Measurements from ENCODE around the gene ADD3. TPM values are rescaled to one million over a fixed set of nuclear protein-coding genes. Genes with fewer than 3 reads are reported as not detected.

The ADD3 gene
- total RNA-seq, 1 experiment from 2014 or later = 59.9 TPM

DNA sequence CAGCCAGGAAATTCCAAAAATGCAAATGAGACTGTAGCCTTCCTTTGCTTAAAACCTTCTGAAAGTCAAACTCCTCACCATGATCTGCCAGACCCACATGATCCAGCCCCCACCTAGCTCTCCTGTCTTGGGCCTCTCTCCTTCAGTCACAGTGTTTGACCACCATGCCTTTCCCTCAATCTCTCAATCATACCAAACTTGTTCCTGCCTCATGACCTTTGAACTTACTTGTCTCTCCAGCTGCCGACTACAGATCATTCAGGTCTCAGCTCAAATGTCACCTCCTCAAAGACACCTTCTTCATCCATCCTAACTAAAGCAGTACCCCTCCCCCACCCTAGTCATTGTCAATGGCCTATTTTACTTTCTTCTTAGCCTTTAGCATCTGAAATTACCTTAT is 9.3 kb upstream of the ADD3 start:
- no peak overlapping the region for H3K27ac Mint-ChIP-seq
- H3K4me1 ChIP-seq (ENCODE audit: insufficient read depth, low read length) = no peaks in the 10 kb centered on the region; the same call in 1 of the 2 replicates
- H3K4me2 ChIP-seq (ENCODE audit: insufficient read depth, insufficient read length, low read length) = no peak overlapping the region
- H2BK12ac ChIP-seq (ENCODE audit: insufficient read length, low read depth, low read length) = no peak overlapping the region
- no peak overlapping the region for H2AK5ac ChIP-seq (ENCODE audit: insufficient read length, low read length)
- H4K8ac ChIP-seq (replicated peaks; ENCODE audit: insufficient read length, low read depth, low read length) = no peak overlapping the region
- no peak overlapping the region for H3K4me3 Mint-ChIP-seq
- H3K18ac ChIP-seq (ENCODE audit: insufficient read length, low read depth, low read length) = no peak overlapping the region
- no peaks in the 10 kb centered on the region for H3K27me3 ChIP-seq (ENCODE audit: insufficient read depth, low read length)
- peaks cover 29 to 31% of the 10 kb centered on the region in 2 experiments for H3K4me1 Mint-ChIP-seq
- no peak overlapping the region for H2BK20ac ChIP-seq (ENCODE audit: low read depth, low read length, poor library complexity, severe bottlenecking)
- H2BK120ac ChIP-seq (ENCODE audit: low read depth, low read length, poor library complexity, severe bottlenecking) = no peak overlapping the region
- no peak overlapping the region for H2BK5ac ChIP-seq (ENCODE audit: insufficient read length, low read length)
- H2AFZ ChIP-seq (ENCODE audit: low read length) = no peak overlapping the region
- H3K23me2 ChIP-seq (ENCODE audit: insufficient read length, low read depth, low read length, poor library complexity, severe bottlenecking) = no peaks in the 10 kb centered on the region
- H3K4ac ChIP-seq (ENCODE audit: low read depth, low read length) = no peak overlapping the region
- no CpG with 5 or more reads among the region's 1 CpG for WGBS (ENCODE audit: extremely low coverage, insufficient read length, low lambda C conversion rate)
- no peak overlapping the region for H4K5ac ChIP-seq (ENCODE audit: insufficient read length, low read depth, low read length)
- H3K9ac ChIP-seq (ENCODE audit: extremely low read depth, insufficient read length, low read length) = no peak overlapping the region
- no peak overlapping the region for H3T11ph ChIP-seq (ENCODE audit: low read length)
- H3K79me2 ChIP-seq (ENCODE audit: insufficient read depth, low read length) = no peaks in the 10 kb centered on the region
- TF ChIP-seq, protein P1, sequence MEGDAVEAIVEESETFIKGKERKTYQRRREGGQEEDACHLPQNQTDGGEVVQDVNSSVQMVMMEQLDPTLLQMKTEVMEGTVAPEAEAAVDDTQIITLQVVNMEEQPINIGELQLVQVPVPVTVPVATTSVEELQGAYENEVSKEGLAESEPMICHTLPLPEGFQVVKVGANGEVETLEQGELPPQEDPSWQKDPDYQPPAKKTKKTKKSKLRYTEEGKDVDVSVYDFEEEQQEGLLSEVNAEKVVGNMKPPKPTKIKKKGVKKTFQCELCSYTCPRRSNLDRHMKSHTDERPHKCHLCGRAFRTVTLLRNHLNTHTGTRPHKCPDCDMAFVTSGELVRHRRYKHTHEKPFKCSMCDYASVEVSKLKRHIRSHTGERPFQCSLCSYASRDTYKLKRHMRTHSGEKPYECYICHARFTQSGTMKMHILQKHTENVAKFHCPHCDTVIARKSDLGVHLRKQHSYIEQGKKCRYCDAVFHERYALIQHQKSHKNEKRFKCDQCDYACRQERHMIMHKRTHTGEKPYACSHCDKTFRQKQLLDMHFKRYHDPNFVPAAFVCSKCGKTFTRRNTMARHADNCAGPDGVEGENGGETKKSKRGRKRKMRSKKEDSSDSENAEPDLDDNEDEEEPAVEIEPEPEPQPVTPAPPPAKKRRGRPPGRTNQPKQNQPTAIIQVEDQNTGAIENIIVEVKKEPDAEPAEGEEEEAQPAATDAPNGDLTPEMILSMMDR (conservative IDR thresholded peaks at IDR 0.05) = no peak
- no peaks in the 10 kb centered on the region for H3K9me3 ChIP-seq (ENCODE audit: control insufficient read depth, low read depth, low read length)
- no peak overlapping the region for H4K91ac ChIP-seq (ENCODE audit: insufficient read length, low read depth, low read length)
- no peak overlapping the region for H3K56ac ChIP-seq (ENCODE audit: insufficient read length, low read depth, low read length)
- H3K79me1 ChIP-seq (ENCODE audit: insufficient read depth, low read depth, low read length, poor library complexity, severe bottlenecking) = no peaks in the 10 kb centered on the region
- H3K27ac ChIP-seq (ENCODE audit: insufficient read length, low read depth, low read length) = no peak overlapping the region
- H2BK15ac ChIP-seq (ENCODE audit: low read depth, low read length) = no peak overlapping the region
- H3K36me3 Mint-ChIP-seq (ENCODE audit: insufficient read depth in 1 of 3, low read depth in 3 of 3) = no peaks in the 10 kb centered on the region
- no peaks in the 10 kb centered on the region; the same call in 1 of the 2 replicates for H3K27me3 Mint-ChIP-seq (ENCODE audit: low read depth)
- no peaks in the 10 kb centered on the region for H4K20me1 ChIP-seq (ENCODE audit: control insufficient read depth, insufficient read depth, insufficient read length)
- H3K14ac ChIP-seq (ENCODE audit: insufficient read depth, low read length) = no peak overlapping the region
- H3K9me3 Mint-ChIP-seq = no peaks in the 10 kb centered on the region
- no peak for DNase-seq
- no peak overlapping the region for H3K23ac ChIP-seq (ENCODE audit: insufficient read length, low read depth, low read length)

Data from H9 (cell line).